Vagina (tissue), 2 donors: ENCODE results near the gene AKT1S1.

Source experiments
- POLR2A ChIP-seq, 2 donors: fragments of 450-650 bp; IDR thresholded peaks; one replicate each; pipeline ENCODE4 v1.6.1; 2017; ENCODE audit warnings: antibody characterized with exemption in 2 of 2, mild to moderate bottlenecking in 2 of 2, moderate library complexity in 2 of 2
- POLR2AphosphoS5 ChIP-seq, 2 donors: sonication (generic); formaldehyde crosslinking; IDR thresholded peaks; one replicate each; pipeline ENCODE4 v1.9.0; 2017; ENCODE audit warnings: antibody characterized with exemption in 2 of 2, mild to moderate bottlenecking in 2 of 2, low read depth in 1 of 2; ENCODE audit not compliant: insufficient read depth in 1 of 2
- TF ChIP-seq, protein P1 (sequence below), 3 experiments: fragments of 450-650 bp in 2 of 3; fragments of 200-600 bp in 1 of 3; sonication (generic) in 1 of 3; IDR thresholded peaks; one replicate each; pipeline ENCODE4 v1.5.1; 2017 to 2019; ENCODE audit warnings: antibody characterized with exemption in 3 of 3, mild to moderate bottlenecking in 2 of 3, moderate library complexity in 2 of 3

DNA sequence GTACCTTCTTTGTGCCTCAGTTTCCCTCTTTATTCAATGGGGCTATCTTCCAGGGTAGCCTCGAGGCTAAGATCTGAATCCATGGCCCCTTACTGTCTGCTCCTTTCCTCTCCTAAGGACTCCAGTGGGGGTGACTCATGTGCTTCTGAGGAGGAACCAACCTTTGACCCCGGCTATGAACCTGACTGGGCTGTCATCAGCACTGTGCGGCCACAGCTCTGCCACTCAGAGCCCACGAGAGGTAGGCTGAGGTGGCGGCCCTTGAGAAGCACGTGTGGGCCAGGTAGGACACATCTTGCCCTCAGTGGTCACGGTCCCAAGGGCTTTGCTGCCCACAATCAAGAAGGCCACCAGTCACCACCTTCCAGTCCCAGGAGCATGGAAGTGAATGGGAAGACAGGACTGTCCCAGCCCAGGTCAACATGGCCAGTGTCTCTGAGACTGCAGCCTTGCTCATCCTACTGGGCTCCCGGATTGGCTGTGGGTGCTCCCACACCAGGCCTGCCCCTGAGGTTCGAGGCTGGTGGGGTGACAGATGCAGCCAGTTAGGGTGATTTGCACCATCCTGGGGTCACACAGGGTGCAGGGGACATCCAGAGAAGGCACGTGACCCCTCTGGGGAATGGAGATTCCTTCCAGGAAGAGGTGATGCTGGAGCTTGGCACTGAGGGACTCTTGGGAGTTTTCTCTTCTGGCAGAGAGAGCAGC is 3.2 kb upstream of the AKT1S1 start:
- TF ChIP-seq POLR2AphosphoS5 (IDR thresholded peaks at IDR 0.05; ENCODE audit: insufficient read depth in 1 of 2, low read depth in 1 of 2) (no peak), POLR2A (IDR thresholded peaks at IDR 0.05) (no peak)
- TF ChIP-seq, protein P1, sequence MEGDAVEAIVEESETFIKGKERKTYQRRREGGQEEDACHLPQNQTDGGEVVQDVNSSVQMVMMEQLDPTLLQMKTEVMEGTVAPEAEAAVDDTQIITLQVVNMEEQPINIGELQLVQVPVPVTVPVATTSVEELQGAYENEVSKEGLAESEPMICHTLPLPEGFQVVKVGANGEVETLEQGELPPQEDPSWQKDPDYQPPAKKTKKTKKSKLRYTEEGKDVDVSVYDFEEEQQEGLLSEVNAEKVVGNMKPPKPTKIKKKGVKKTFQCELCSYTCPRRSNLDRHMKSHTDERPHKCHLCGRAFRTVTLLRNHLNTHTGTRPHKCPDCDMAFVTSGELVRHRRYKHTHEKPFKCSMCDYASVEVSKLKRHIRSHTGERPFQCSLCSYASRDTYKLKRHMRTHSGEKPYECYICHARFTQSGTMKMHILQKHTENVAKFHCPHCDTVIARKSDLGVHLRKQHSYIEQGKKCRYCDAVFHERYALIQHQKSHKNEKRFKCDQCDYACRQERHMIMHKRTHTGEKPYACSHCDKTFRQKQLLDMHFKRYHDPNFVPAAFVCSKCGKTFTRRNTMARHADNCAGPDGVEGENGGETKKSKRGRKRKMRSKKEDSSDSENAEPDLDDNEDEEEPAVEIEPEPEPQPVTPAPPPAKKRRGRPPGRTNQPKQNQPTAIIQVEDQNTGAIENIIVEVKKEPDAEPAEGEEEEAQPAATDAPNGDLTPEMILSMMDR (IDR thresholded peaks at IDR 0.05): no peak
